DND-41 (cell line): ENCODE measurements around the gene SF3B3.

ENCODE experiments used
- ATAC-seq: fragments of 200-7000 bp; cut with Tn5 transposase; 3 replicates; pipeline ENCODE4 v1.9.1; 2021; ENCODE audit warnings: low read depth; ENCODE audit not compliant: insufficient read depth
- DNase-seq: peaks from one replicate; pipeline ENCODE4 v3.0.0-alpha.2; 2020
- H2AFZ ChIP-seq: 2 replicates; pipeline ENCODE4 v1.6.0; 2012; ENCODE audit warnings: low read depth, low read length
- H3K27ac ChIP-seq: 2 replicates; pipeline ENCODE4 v1.5.1; 2012; ENCODE audit warnings: low read length, inconsistent platforms
- H3K27me3 ChIP-seq: fragments of 200-600 bp; sonication (generic); 2 replicates; pipeline ENCODE4 v1.6.0; 2012; ENCODE audit warnings: low read length, mild to moderate bottlenecking, inconsistent platforms; ENCODE audit not compliant: insufficient read depth, poor library complexity
- H3K36me3 ChIP-seq: 2 replicates; pipeline ENCODE4 v1.5.1; 2012; ENCODE audit warnings: low read length, inconsistent platforms; ENCODE audit not compliant: insufficient read depth
- H3K4me1 ChIP-seq: 2 replicates; pipeline ENCODE4 v1.5.1; 2012; ENCODE audit warnings: mild to moderate bottlenecking, low read length; ENCODE audit not compliant: insufficient read depth
- H3K4me2 ChIP-seq: 2 replicates; pipeline ENCODE4 v1.6.0; 2012; ENCODE audit warnings: mild to moderate bottlenecking, moderate library complexity, low read length, inconsistent platforms; ENCODE audit not compliant: insufficient read depth
- H3K4me3 ChIP-seq, 2 experiments: fragments of 200-600 bp in 1 of 2; shearing (Covaris generic) in 1 of 2; 2 replicates each; pipeline ENCODE4 v1.5.1; 2012 to 2016; ENCODE audit warnings: inconsistent platforms in 2 of 2, low read length in 2 of 2, mild to moderate bottlenecking in 2 of 2, low read depth in 1 of 2, moderate library complexity in 1 of 2
- H3K79me2 ChIP-seq: 2 replicates; pipeline ENCODE4 v1.6.0; 2012; ENCODE audit warnings: low read length, inconsistent platforms; ENCODE audit not compliant: insufficient read depth
- H3K9ac ChIP-seq: 2 replicates; pipeline ENCODE4 v1.6.0; 2012; ENCODE audit warnings: low read depth, mild to moderate bottlenecking, inconsistent platforms, low read length, moderate library complexity
- H3K9me3 ChIP-seq: 2 replicates; pipeline ENCODE4 v1.5.1; 2012; ENCODE audit warnings: low read length, moderate library complexity, mild to moderate bottlenecking, inconsistent platforms; ENCODE audit not compliant: insufficient read depth, severe bottlenecking
- H4K20me1 ChIP-seq: 2 replicates; pipeline ENCODE4 v1.6.0; 2012; ENCODE audit warnings: low read length; ENCODE audit not compliant: insufficient read depth
- CTCF ChIP-seq: IDR thresholded peaks from 2 replicates; pipeline ENCODE4 v1.5.1; 2012; ENCODE audit warnings: borderline replicate concordance, low read length, moderate library complexity, mild to moderate bottlenecking; ENCODE audit not compliant: poor library complexity, severe bottlenecking; ENCODE audit errors: extremely low read depth
- EZH2 ChIP-seq: IDR thresholded peaks from 3 replicates; pipeline ENCODE4 v1.6.1; 2012; ENCODE audit warnings: borderline replicate concordance, low read depth, mild to moderate bottlenecking, moderate library complexity, low read length, inconsistent platforms; ENCODE audit not compliant: severe bottlenecking

SF3B3 gene

DNA sequence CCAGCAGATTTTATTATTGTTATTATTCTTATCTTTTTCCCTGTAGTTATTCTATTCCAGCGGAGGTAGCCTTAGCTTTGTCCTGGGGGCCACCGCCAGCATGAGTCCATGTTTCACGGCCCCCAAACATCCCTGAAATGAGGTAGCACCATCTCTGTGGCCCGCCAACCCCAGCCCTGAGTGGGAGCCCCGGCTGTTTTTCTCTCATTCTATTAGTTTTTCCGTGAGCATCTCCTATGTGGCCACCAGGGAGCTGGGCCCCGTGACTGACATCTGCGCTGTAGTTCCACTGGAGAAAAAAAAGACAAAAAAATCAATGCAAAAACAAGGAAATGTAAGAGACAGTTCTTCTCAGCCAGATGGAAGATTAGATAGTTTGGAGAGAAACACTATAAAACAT lies 79.2 kb downstream of the SF3B3 start:
- ATAC-seq (no peak), DNase-seq (no peak)
- no peaks in the 10 kb centered on the region for H3K4me1 ChIP-seq
- H3K9ac ChIP-seq, result no peak overlapping the region
- H3K4me2 ChIP-seq, result no peak overlapping the region
- no peak overlapping the region for H3K27ac ChIP-seq
- peaks cover 17% of the 10 kb centered on the region for H3K27me3 ChIP-seq
- no peaks in the 10 kb centered on the region for H4K20me1 ChIP-seq
- H3K79me2 ChIP-seq, result no peaks in the 10 kb centered on the region
- no peaks in the 10 kb centered on the region for H3K9me3 ChIP-seq
- no peak overlapping the region for H2AFZ ChIP-seq
- TF ChIP-seq EZH2 (no peak), CTCF (no peak)
- no peaks in the 10 kb centered on the region for H3K36me3 ChIP-seq
- H3K4me3 ChIP-seq, result no peak overlapping the region

- TF ChIP-seq EZH2 (no peak), CTCF (no peak)
- H3K9ac ChIP-seq, result no peak overlapping the region
- no peak for DNase-seq
These were observed 81.0 kb downstream of the SF3B3 start for GRCh38 chr16:70604407-70605282.

GRCh38 chr16:70605283-70605657 lies 81.7 kb downstream of the SF3B3 start:
- H3K9me3 ChIP-seq, result no peaks in the 10 kb centered on the region
- no peaks in the 10 kb centered on the region for H4K20me1 ChIP-seq
- TF ChIP-seq CTCF, result no peak
- TF ChIP-seq EZH2, result no peak
- peaks cover 9% of the 10 kb centered on the region for H3K27me3 ChIP-seq
- H3K4me2 ChIP-seq, result no peak overlapping the region
- no peak overlapping the region for H3K27ac ChIP-seq
- H2AFZ ChIP-seq, result no peak overlapping the region
- no peaks in the 10 kb centered on the region for H3K36me3 ChIP-seq
- H3K4me3 ChIP-seq, result no peak overlapping the region
- ATAC-seq (no peak), DNase-seq (no peak)
- H3K4me1 ChIP-seq, result no peaks in the 10 kb centered on the region
- H3K79me2 ChIP-seq, result no peaks in the 10 kb centered on the region
- no peak overlapping the region for H3K9ac ChIP-seq

More at GRCh38 chr16:70604407-70605282, 81.0 kb downstream of the SF3B3 start:
- Histone ChIP-seq H3K4me2 (no peak overlapping the region), H3K9me3 (no peaks in the 10 kb centered on the region), H2AFZ (no peak overlapping the region), H4K20me1 (no peaks in the 10 kb centered on the region), H3K79me2 (no peaks in the 10 kb centered on the region), H3K27ac (no peak overlapping the region), H3K4me3 (no peak overlapping the region), H3K36me3 (no peaks in the 10 kb centered on the region), H3K27me3 (peaks cover 13% of the 10 kb centered on the region), H3K4me1 (no peaks in the 10 kb centered on the region)
- no peak for ATAC-seq
